ENCODE data around the gene TGFBI.

TGFBI gene

DNA sequence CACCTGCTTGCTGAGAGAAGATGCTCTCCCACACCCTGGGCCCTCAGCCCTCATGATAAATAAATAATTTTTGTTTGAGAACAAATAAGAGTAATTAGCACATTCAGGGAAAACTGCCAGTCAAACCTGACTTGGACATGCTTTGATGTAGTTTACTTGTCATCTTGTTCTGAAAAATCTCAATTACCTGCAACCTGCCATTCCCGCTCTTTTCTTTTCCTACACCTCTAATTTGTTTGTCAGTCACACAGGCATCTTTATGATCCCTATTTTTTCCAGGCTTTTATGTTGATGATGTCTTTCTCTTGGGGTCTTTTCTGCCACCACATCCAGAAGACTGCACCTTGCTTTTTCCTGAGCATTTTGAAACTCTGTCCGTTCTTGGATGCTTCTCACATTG is 28.6 kb upstream of the TGFBI start:
- no peak for DNase-seq (ENCODE audit: extremely low read depth, low read depth)
- TF ChIP-seq, protein P1, sequence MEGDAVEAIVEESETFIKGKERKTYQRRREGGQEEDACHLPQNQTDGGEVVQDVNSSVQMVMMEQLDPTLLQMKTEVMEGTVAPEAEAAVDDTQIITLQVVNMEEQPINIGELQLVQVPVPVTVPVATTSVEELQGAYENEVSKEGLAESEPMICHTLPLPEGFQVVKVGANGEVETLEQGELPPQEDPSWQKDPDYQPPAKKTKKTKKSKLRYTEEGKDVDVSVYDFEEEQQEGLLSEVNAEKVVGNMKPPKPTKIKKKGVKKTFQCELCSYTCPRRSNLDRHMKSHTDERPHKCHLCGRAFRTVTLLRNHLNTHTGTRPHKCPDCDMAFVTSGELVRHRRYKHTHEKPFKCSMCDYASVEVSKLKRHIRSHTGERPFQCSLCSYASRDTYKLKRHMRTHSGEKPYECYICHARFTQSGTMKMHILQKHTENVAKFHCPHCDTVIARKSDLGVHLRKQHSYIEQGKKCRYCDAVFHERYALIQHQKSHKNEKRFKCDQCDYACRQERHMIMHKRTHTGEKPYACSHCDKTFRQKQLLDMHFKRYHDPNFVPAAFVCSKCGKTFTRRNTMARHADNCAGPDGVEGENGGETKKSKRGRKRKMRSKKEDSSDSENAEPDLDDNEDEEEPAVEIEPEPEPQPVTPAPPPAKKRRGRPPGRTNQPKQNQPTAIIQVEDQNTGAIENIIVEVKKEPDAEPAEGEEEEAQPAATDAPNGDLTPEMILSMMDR (IDR thresholded peaks at IDR 0.05; ENCODE audit: low read depth, low read length, missing control alignments), result no peak
- no peak overlapping the region for H3K4me3 ChIP-seq (replicated peaks; ENCODE audit: low read depth, low read length)

DNA sequence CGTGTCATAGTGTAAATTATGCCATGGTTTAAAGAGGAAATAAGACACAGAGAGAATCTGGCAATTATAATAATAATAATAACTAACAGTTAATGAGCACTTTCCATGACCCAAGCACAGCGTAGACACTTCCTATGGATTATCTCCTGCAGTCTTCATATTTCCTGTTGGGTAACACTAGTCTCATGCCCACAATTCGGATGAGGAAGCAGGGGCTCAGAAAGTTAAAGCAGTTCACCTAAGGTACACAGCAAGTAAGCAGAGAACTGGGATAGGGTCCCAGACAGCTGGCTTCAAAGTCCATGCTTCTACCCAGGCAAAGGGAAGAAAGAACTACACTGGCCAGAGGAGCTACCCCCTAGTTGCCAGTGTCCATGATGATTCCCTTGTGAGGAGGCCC is 27.9 kb upstream of the TGFBI start:
- no peak for DNase-seq (ENCODE audit: extremely low read depth, low read depth)
- TF ChIP-seq, protein P1 (IDR thresholded peaks at IDR 0.05; ENCODE audit: low read depth, low read length, missing control alignments), result no peak
- H3K4me3 ChIP-seq (replicated peaks; ENCODE audit: low read depth, low read length), result no peak overlapping the region

DNA sequence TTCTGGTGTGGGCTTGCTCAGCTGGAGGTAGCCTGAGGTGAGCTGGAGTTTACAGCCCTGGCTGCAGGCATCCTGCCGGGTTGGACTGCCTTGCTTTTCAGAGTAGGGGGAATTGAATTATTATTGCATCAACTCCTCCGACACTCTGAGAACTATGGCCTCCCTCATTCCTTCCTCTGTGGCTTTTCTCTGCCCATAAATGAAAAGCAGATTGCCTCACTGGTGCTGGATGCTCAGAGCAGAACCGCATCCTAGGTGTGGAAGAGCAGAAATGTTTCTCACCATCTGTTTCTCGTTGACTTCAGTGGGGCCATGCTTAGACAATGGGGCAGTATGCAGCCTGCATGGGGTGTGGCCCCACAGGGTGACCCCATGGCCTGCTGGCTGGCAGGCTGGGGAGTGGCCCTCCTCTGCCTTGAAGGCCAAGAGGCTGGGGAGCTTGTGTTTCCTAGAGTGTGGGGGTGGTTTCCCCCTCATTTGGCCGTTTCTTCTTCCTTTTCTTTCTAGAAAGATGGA is 27.3 kb upstream of the TGFBI start:
- no peak overlapping the region for H3K4me3 ChIP-seq (replicated peaks; ENCODE audit: low read depth, low read length)
- DNase-seq (ENCODE audit: extremely low read depth, low read depth), result peak; percentile 97
- TF ChIP-seq, protein P1 (IDR thresholded peaks at IDR 0.05; ENCODE audit: low read depth, low read length, missing control alignments), result no peak

DNA sequence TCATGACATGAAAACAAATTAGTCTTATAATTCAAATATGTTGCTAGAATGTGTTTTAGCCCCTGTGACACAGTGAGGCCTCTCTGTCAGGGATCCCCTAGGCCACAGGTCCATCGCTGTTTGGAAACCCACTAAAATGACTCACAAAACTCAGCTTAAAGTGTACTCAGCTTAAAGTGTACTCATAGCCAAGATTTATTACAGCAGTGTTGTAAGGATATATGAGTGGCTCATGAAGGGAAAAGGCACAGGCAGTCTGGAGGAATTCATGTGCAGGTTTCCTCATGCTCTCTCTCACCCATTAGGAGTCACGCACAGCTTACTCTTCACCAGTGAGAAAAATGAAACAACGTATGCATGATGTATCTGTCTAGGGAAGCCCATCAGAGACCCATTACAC is 24.4 kb upstream of the TGFBI start:
- H3K4me3 ChIP-seq (replicated peaks; ENCODE audit: low read depth, low read length), result no peak overlapping the region
- no peak for DNase-seq (ENCODE audit: extremely low read depth, low read depth)
- TF ChIP-seq, protein P1 (IDR thresholded peaks at IDR 0.05; ENCODE audit: low read depth, low read length, missing control alignments), result no peak

DNA sequence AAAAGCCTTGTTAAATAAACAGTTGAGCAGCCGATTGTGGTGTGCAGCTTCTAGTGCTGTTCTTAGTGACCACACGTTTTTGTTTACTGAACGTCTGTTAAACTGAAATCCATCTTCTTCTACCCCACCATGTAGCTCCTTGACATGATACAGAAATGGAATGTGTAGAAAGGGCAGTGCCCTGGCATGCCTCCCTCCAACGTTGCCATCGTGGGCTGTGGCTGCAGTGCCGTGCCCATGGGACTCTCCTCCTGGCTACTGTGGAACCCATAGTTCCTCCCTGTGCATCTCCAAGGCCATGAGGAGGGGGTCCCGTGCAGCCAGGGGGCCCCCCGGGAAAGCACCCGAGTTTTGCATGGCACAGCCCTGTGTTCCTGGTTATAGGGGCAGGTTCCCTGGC is 23.3 kb upstream of the TGFBI start:
- DNase-seq (ENCODE audit: extremely low read depth, low read depth), result no peak
- TF ChIP-seq, protein P1 (IDR thresholded peaks at IDR 0.05; ENCODE audit: low read depth, low read length, missing control alignments), result no peak

DNA sequence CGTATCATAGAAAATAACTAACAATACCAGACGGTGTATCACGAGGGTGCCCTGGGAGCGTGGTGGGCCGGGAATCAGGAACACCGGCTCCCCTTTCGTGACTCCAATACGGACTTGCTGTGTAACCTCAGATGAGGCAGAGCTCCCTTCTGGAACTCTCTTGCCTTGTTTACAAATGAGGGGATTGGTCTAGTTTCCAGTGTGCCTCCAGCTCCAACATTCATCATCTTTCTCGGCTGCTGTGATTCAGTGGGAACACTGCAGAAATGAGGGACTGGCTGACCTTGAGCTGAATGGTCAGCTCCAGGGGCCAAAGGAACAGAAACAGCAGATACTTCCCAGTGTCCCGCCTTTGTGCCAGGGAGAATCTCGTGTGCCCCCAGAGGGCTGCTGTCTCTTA is 22.6 kb upstream of the TGFBI start:
- no peak overlapping the region for H3K4me3 ChIP-seq (replicated peaks; ENCODE audit: low read depth, low read length)
- no peak for DNase-seq (ENCODE audit: extremely low read depth, low read depth)
- TF ChIP-seq, protein P1 (IDR thresholded peaks at IDR 0.05; ENCODE audit: low read depth, low read length, missing control alignments), result no peak

More for the DNA sequence above, 23.3 kb upstream of the TGFBI start:
- H3K4me3 ChIP-seq (replicated peaks; ENCODE audit: low read depth, low read length), result no peak overlapping the region

DNA sequence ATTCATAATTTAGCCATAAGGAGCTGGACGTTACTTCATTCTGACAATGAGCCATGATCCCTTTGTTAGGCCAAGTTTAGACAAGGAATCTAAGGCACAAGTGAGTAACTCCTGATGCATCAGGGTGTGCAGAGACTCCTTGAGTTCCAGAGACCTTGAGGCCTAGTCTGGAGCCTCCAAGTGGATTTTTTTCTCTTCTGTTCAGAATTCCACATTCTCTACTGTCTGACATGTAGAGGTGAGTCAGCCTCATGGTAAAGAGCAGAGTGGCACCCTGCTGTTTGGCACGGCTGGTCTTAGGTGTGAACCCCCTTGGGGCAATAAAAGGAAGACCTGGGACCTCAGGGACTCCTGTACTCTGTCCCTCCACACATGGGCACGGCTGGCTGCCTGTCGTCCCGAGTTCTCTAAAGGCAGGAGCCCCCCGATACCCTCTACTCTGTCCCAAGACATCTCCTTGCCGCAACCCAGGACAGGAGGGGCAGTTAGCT is 22.0 kb upstream of the TGFBI start:
- no peak overlapping the region for H3K4me3 ChIP-seq (replicated peaks; ENCODE audit: low read depth, low read length)
- no peak for DNase-seq (ENCODE audit: extremely low read depth, low read depth)
- TF ChIP-seq, protein P1 (IDR thresholded peaks at IDR 0.05; ENCODE audit: low read depth, low read length, missing control alignments), result no peak

All from HFF-Myc (cell line).